ENCODE data around the gene PCBP2.

Gene PCBP2

DNA sequence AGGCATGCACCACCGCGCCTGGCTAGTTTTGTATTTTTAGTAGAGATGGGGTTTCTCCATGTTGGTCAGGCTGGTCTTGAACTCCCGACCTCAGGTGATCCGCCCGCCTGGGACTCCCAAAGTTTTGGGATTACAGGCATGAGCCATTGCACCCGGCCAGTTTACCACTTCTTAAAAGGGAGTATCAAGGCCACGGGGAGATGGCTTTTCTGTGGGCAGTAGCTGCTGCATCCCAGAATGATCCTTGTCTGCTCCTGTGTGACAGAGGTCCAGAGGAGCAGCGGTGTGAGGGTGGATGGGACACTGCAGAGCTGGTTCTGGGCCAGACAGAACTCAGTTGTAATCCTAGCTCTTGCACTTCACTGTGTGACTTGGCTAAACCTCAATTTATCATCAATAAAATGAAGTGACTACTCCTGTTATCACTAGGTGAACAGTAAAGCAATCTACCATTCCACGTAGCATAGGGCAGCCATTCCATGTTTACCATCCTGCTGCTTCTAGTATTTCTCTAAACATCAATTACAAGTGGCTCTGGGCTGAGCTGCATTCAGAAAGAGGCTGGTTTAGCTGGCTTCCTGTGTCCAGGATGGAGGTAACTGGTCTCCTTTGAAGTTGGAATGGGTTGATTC is 58.4 kb downstream of the PCBP2 start:
- DNase-seq, result no peak

- no peak for DNase-seq
These were observed 62.0 kb downstream of the PCBP2 start for GRCh38 chr12:53513712-53514410.

GRCh38 chr12:53514628-53515290 is 62.9 kb downstream of the PCBP2 start:
- no peak for DNase-seq

- no peak for DNase-seq
These were observed 63.4 kb downstream of the PCBP2 start for GRCh38 chr12:53515291-53515680.

DNA sequence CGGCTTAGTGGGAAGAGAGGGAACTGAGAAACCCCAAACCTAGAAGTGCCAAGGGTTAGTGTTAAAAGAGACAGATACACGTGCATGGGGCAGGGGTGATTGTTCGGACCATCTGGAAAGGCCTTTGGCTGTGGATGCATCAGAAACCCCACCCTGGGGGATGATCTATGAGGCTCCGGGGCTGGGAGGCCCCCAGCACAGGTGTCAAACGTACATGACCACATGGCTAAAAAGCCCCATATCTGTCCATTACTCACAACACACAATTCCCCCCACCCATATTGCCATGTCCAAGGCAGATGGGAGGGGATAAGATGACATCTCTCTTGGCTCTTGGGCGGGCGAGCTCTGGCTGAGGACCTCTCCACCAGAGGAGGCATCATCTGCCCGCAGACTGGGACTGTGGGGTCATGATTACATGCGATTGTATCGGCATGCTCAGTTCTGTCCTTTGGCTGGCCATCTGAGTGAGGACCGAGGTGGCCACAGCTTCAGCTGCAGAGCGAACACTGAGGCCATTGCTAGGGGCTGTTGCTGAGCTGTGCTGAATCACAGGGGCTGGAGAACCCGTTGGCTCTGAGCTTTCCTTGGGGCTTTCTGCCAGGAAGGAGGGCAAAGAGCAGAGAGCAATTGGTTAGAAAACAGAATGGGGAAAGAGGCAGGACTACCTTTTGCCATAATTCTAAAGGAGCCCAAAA is 65.0 kb downstream of the PCBP2 start:
- no peak for DNase-seq

GRCh38 chr12:53518381-53518780 is 66.5 kb downstream of the PCBP2 start:
- no peak for DNase-seq

DNA sequence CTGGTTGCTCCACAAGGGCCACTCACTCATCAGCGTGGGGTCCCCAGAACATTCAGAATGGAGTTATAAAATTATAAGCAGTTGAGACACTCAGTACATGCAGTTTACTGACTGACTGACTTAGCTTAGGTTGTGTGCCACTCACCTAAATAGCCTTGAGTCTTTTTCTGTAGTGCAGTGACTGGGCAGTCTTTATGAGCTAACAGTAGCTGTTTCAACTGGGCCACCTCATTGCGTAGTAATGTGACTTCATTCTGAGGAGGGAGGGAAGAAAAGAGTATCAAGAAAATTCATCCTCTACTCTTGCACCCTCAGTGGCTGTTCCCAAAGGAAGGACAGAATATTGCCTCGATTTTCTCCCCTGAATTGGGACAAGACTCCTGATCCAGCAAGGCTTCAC is 71.2 kb downstream of the PCBP2 start:
- no peak for DNase-seq

DNA sequence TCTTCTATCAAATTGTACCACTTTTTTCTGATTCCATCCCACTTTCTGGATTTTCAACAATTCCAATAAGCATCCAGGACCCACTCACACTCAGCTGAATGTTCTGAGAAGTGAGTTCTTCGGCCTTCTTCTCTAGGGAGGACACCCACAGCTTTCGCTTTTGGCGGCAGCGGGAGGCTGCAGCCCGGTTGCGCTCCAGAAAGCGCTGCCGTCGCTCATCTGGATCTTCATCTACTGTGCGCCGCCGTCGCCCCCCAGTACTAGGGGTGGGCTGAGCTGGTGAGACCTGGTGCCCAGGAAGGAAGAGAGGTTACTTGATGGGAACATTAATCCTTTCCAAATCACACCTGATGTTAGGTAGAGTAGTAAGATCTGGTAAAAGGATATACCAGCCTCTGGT is 72.6 kb downstream of the PCBP2 start:
- DNase-seq, result no peak

DNA sequence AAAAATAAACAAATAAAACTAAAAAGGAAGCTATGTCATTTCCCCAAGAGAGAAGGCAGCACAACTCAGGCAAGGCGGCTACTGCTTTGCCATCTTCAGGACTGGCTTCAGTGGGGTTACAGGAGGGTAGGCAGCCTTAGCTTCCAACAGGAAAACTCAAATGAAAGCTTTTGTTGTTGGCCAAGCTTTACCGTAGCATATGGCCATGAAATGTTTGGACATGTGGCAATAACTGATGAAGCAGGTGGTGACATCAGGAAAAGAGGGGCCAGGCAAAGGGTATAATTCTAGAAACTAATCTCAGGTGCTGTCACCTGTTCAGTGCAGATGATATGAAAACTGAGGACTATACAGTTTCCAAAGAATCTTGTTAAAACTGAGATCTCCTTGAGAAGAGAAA is 78.2 kb downstream of the PCBP2 start:
- no peak for DNase-seq

All from activated gamma-delta T cell (primary cell).